ENCODE measurements around the gene ELL. TPM values are rescaled to one million over a fixed set of nuclear protein-coding genes. Genes with fewer than 3 reads are reported as not detected.
A peak's percentile ranks its signal among the peaks of the same experiment; 100 is the strongest.

Gene ELL
- total and polyA plus RNA-seq, 2 experiments from 2014 or later, result 16.4 to 24.2 TPM

- in situ Hi-C loops (cut with MboI), result no loop called here
- no peaks in the 10 kb centered on the region; the same call in 1 of the 2 replicates for H3K36me3 ChIP-seq (ENCODE audit: low read depth)
- no peaks in the 10 kb centered on the region for H4K20me1 ChIP-seq (ENCODE audit: insufficient read depth)
- H3K9me2 ChIP-seq (ENCODE audit: insufficient read depth), result no peaks in the 10 kb centered on the region
- H3K27me3 ChIP-seq (replicated peaks; ENCODE audit: insufficient read depth), result no peaks in the 10 kb centered on the region
- no peaks in the 10 kb centered on the region for H3K9me3 ChIP-seq (ENCODE audit: low read depth)
- H2AFZ ChIP-seq, result no peak overlapping the region
- H3K4me1 ChIP-seq (ENCODE audit: insufficient read depth), result no peaks in the 10 kb centered on the region
- H3K4me2 ChIP-seq (ENCODE audit: unreplicated experiment), result no peak overlapping the region
- H3F3A ChIP-seq (ENCODE audit: insufficient read depth), result peaks cover 23% of the 10 kb centered on the region
- peak overlapping the region; percentile 61 for H3K4me3 ChIP-seq
- peak; percentile 41 for DNase-seq
- no peak overlapping the region for H3K27ac ChIP-seq
- 45 to 50% methylated on average over 24 of the region's 24 CpGs for WGBS, 2 experiments (ENCODE audit: low coverage in 1 of 2, low lambda C conversion rate in 2 of 2, missing lambda C conversion rate in 2 of 2)
- no peaks in the 10 kb centered on the region for H3K79me2 ChIP-seq (ENCODE audit: insufficient read depth)
- no peak overlapping the region for H3K9ac ChIP-seq
- TF ChIP-seq EZH2phosphoT487 (IDR thresholded peaks at IDR 0.05; ENCODE audit: insufficient read depth, low read depth) (no peak), EZH2 (IDR thresholded peaks at IDR 0.05; ENCODE audit: insufficient read depth, poor library complexity, severe bottlenecking) (no peak)
Measured at GRCh38 chr19:18438331-18439024, 83.4 kb downstream of the ELL start.

GRCh38 chr19:18437491-18438330 is 84.2 kb downstream of the ELL start, which contains the start of gene ISYNA1:
Gene ISYNA1 (minus strand): TSS chr19:18438133. CDS start chr19:18437979, 154 bp downstream.
- peak within 1 kb of the TSS; percentile 57 for H3K4me2 ChIP-seq (ENCODE audit: unreplicated experiment)
- no peaks in the 10 kb centered on the region for H3K27me3 ChIP-seq (replicated peaks; ENCODE audit: insufficient read depth)
- peak; percentile 69 for DNase-seq
- H4K20me1 ChIP-seq (ENCODE audit: insufficient read depth), result no peaks in the 10 kb centered on the region
- H3K9me3 ChIP-seq (ENCODE audit: low read depth), result no peaks in the 10 kb centered on the region
- H3K36me3 ChIP-seq (ENCODE audit: low read depth), result no peaks in the 10 kb centered on the region
- no peak for TF ChIP-seq EZH2 (IDR thresholded peaks at IDR 0.05; ENCODE audit: insufficient read depth, poor library complexity, severe bottlenecking)
- no peak for TF ChIP-seq EZH2phosphoT487 (IDR thresholded peaks at IDR 0.05; ENCODE audit: insufficient read depth, low read depth)
- no peak within 1 kb of the TSS for H2AFZ ChIP-seq
- in situ Hi-C loops (cut with MboI), result no loop called here
- no peak within 1 kb of the TSS for H3K27ac ChIP-seq
- peak within 1 kb of the TSS; percentile 61 for H3K4me3 ChIP-seq
- H3F3A ChIP-seq (ENCODE audit: insufficient read depth), result peaks cover 22% of the 10 kb centered on the region
- no peaks in the 10 kb centered on the region for H3K4me1 ChIP-seq (ENCODE audit: insufficient read depth)
- no peaks in the 10 kb centered on the region for H3K9me2 ChIP-seq (ENCODE audit: insufficient read depth)
- WGBS, 2 experiments (ENCODE audit: low coverage in 1 of 2, low lambda C conversion rate in 2 of 2, missing lambda C conversion rate in 2 of 2), result 2 to 4% methylated on average over 67 to 98 of the region's 99 CpGs
- H3K79me2 ChIP-seq (ENCODE audit: insufficient read depth), result no peaks in the 10 kb centered on the region
- peak within 1 kb of the TSS; percentile 36; the same call in 1 of the 2 replicates for H3K9ac ChIP-seq

- 29 to 34% methylated on average over 33 to 65 of the region's 67 CpGs for WGBS, 2 experiments (ENCODE audit: low coverage in 1 of 2, low lambda C conversion rate in 2 of 2, missing lambda C conversion rate in 2 of 2)
- Histone ChIP-seq H3K79me2 (ENCODE audit: insufficient read depth) (no peaks in the 10 kb centered on the region), H4K20me1 (ENCODE audit: insufficient read depth) (no peaks in the 10 kb centered on the region), H3K36me3 (ENCODE audit: low read depth) (no peaks in the 10 kb centered on the region), H3K27ac (no peak overlapping the region), H3K27me3 (replicated peaks; ENCODE audit: insufficient read depth) (no peaks in the 10 kb centered on the region), H3K9me3 (ENCODE audit: low read depth) (no peaks in the 10 kb centered on the region), H3K4me2 (ENCODE audit: unreplicated experiment) (peak overlapping the region; percentile 57), H3K9ac (peak overlapping the region; percentile 29; the same call in 1 of the 2 replicates), H3K9me2 (ENCODE audit: insufficient read depth) (no peaks in the 10 kb centered on the region), H3F3A (ENCODE audit: insufficient read depth) (peaks cover 18% of the 10 kb centered on the region), H3K4me1 (ENCODE audit: insufficient read depth) (no peaks in the 10 kb centered on the region), H3K4me3 (peak overlapping the region; percentile 61), H2AFZ (no peak overlapping the region)
- TF ChIP-seq EZH2 (IDR thresholded peaks at IDR 0.05; ENCODE audit: insufficient read depth, poor library complexity, severe bottlenecking) (no peak), EZH2phosphoT487 (IDR thresholded peaks at IDR 0.05; ENCODE audit: insufficient read depth, low read depth) (no peak)
- in situ Hi-C loops (cut with MboI), result no loop called here
- DNase-seq, result peak; percentile 85
Measured at GRCh38 chr19:18436671-18437490, 85.0 kb downstream of the ELL start.

Data from GM23248 (cell line).